MM.1S (cell line): Measurements from ENCODE around the gene MACROD2.

Experiments
- CTCF ChIP-seq: fragments of 300-600 bp; sonication (generic); IDR thresholded peaks from 2 replicates; pipeline ENCODE4 v1.5.1; 2016; ENCODE audit warnings: antibody characterized with exemption, low read length, mixed read lengths
- EZH2 ChIP-seq: fragments of 300-600 bp; sonication (generic); optimal IDR thresholded peaks from 2 replicates; pipeline ENCODE3; 2017; ENCODE audit warnings: low read depth, mild to moderate bottlenecking, antibody characterized with exemption, low read length, mixed read lengths
- EZH2phosphoT487 ChIP-seq: fragments of 300-600 bp; sonication (generic); IDR thresholded peaks from 2 replicates; pipeline ENCODE4 v1.6.1; 2018; ENCODE audit warnings: antibody characterized with exemption, low read length

DNA sequence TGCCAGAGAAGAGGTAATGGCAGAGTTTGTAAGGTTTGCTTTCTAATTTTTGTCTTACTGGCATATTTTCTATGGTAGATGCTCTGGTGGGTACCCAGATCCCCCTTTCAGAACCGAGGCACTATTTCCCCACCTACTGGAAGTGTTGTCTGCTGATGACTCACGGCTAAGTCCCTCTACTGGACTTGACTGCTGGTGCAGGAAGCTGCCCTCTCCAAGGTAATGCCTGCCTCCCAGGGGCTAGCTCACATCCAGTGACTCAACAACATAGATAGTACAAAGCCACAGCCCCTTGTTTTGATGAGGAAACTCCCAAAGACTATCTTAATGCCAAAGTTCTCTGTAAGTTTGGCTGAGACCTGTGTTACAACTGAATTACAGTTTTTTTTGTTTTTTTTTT, 627.5 kb downstream of the MACROD2 start:
- TF ChIP-seq CTCF: no peak
- no peak for TF ChIP-seq EZH2
- no peak for TF ChIP-seq EZH2phosphoT487
